ENCODE measurements around the gene RBFOX2. TPM values are rescaled to one million over a fixed set of nuclear protein-coding genes. Genes with fewer than 3 reads are reported as not detected.
A peak's percentile ranks its signal among the peaks of the same experiment; 100 is the strongest.

RBFOX2 gene
- total RNA-seq, 2 donors from 2014 or later: 104 to 120 TPM

DNA sequence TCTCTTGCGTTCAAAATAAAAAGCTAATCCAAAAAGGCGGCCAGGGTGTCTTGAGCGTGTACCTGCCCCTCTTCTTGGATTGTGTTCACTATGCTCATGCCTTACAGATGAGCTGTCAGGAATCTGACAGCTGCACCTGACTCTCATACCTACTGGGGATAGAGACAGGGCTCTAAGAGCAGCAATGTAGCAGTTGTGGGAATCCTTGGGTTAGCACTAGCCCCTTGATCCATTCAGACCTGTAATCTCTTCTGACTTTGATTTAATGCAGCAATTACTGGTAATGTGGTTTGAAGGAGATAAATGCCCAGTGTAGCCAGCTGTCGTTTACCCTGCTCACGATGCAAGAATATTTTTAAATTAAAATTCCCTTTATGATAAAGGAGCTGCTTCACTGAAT, 165.2 kb downstream of the RBFOX2 start:
- no peaks in the 10 kb centered on the region for H3K36me3 ChIP-seq (ENCODE audit: control insufficient read depth, insufficient read depth, low read length)
- H3K27ac Mint-ChIP-seq: no peak overlapping the region
- no peaks in the 10 kb centered on the region for H3K9me3 Mint-ChIP-seq
- H3K4me1 Mint-ChIP-seq: peaks cover 10% of the 10 kb centered on the region
- 89 to 100% methylated on average over 5 of the region's 5 CpGs for WGBS, 2 experiments (ENCODE audit: insufficient coverage in 1 of 2, insufficient read length in 1 of 2)
- no peaks in the 10 kb centered on the region for H3K27me3 ChIP-seq (ENCODE audit: control insufficient read depth, insufficient read depth, low read length, poor library complexity, severe bottlenecking)
- no peak overlapping the region for H3K4me3 ChIP-seq (ENCODE audit: low read length)
- no peak for DNase-seq
- peak overlapping the region; percentile 7 for H3K27ac ChIP-seq (ENCODE audit: low read depth, low read length)
- H3K9ac ChIP-seq (ENCODE audit: extremely low read depth, low read length, poor library complexity, severe bottlenecking): no peak overlapping the region
- H3K4me3 Mint-ChIP-seq: no peak overlapping the region
- no peaks in the 10 kb centered on the region for H3K36me3 Mint-ChIP-seq (ENCODE audit: low read depth)
- H3K9me3 ChIP-seq (ENCODE audit: control insufficient read depth, low read length): peaks cover 8% of the 10 kb centered on the region
- peaks cover 2% of the 10 kb centered on the region for H3K4me1 ChIP-seq (ENCODE audit: control insufficient read depth, insufficient read depth, low read length)
- H3K27me3 Mint-ChIP-seq (ENCODE audit: insufficient read depth): no peaks in the 10 kb centered on the region
- TF ChIP-seq, protein P1, sequence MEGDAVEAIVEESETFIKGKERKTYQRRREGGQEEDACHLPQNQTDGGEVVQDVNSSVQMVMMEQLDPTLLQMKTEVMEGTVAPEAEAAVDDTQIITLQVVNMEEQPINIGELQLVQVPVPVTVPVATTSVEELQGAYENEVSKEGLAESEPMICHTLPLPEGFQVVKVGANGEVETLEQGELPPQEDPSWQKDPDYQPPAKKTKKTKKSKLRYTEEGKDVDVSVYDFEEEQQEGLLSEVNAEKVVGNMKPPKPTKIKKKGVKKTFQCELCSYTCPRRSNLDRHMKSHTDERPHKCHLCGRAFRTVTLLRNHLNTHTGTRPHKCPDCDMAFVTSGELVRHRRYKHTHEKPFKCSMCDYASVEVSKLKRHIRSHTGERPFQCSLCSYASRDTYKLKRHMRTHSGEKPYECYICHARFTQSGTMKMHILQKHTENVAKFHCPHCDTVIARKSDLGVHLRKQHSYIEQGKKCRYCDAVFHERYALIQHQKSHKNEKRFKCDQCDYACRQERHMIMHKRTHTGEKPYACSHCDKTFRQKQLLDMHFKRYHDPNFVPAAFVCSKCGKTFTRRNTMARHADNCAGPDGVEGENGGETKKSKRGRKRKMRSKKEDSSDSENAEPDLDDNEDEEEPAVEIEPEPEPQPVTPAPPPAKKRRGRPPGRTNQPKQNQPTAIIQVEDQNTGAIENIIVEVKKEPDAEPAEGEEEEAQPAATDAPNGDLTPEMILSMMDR (conservative IDR thresholded peaks at IDR 0.05): no peak

DNA sequence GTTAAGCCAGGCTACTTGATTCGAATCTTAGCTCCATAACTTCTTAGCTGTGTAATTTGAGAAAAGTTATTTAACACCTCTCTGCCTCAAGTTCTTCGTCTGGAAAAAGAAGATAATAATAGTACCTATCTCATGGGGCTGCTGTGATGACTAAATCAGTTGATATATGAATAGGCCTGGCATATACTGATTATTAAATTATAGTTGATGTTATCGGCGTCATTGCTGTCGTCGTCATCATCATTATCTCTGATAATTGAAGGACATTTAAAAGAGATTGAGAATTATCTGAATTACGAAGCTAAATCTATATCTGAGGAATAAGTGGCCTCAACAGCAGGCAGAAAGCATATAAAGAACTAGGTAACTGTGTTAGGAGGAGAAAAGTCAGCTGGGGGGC, 165.9 kb downstream of the RBFOX2 start:
- H3K36me3 Mint-ChIP-seq (ENCODE audit: low read depth): no peaks in the 10 kb centered on the region
- H3K4me1 Mint-ChIP-seq: peaks cover 10% of the 10 kb centered on the region
- H3K27me3 Mint-ChIP-seq (ENCODE audit: insufficient read depth): no peaks in the 10 kb centered on the region
- no peak for DNase-seq
- H3K27ac Mint-ChIP-seq: no peak overlapping the region
- Histone ChIP-seq H3K4me1 (ENCODE audit: control insufficient read depth, insufficient read depth, low read length) (peaks cover 2% of the 10 kb centered on the region), H3K27ac (ENCODE audit: low read depth, low read length) (no peak overlapping the region), H3K9me3 (ENCODE audit: control insufficient read depth, low read length) (peaks cover 8% of the 10 kb centered on the region), H3K9ac (ENCODE audit: extremely low read depth, low read length, poor library complexity, severe bottlenecking) (no peak overlapping the region), H3K4me3 (ENCODE audit: low read length) (no peak overlapping the region), H3K27me3 (ENCODE audit: control insufficient read depth, insufficient read depth, low read length, poor library complexity, severe bottlenecking) (no peaks in the 10 kb centered on the region), H3K36me3 (ENCODE audit: control insufficient read depth, insufficient read depth, low read length) (no peaks in the 10 kb centered on the region)
- no peaks in the 10 kb centered on the region for H3K9me3 Mint-ChIP-seq
- TF ChIP-seq, protein P1 (conservative IDR thresholded peaks at IDR 0.05): no peak
- WGBS, 2 experiments (ENCODE audit: insufficient coverage in 1 of 2, insufficient read length in 1 of 2): 91 to 93% methylated on average over 4 to 7 of the region's 7 CpGs
- no peak overlapping the region for H3K4me3 Mint-ChIP-seq

DNA sequence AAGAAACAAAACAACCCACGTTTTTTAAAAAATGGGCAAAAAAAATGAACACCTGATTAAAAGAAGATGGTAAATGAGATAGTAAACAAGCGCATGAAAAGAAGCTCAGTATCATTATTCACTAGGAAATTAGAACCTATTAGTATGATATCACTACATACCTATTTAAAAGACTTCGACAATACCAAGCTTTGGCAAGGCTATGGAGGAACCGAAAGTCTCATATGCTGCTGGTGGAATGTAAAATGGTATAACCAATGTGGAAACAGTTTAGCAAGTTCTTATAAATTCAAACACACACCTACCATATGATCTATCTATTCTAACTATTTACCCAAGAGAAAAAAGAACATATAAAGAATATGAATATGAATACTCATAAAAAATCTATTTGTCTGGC, 167.2 kb downstream of the RBFOX2 start:
- H3K36me3 ChIP-seq (ENCODE audit: control insufficient read depth, insufficient read depth, low read length): no peaks in the 10 kb centered on the region
- no peaks in the 10 kb centered on the region for H3K9me3 Mint-ChIP-seq
- H3K4me1 ChIP-seq (ENCODE audit: control insufficient read depth, insufficient read depth, low read length): peaks cover 2% of the 10 kb centered on the region
- WGBS, 2 experiments (ENCODE audit: insufficient coverage in 1 of 2, insufficient read length in 1 of 2): 100% methylated on average over 1 of the region's 4 CpGs; no CpG with 5 or more reads in 1 of the 2 experiments
- H3K27ac Mint-ChIP-seq: no peak overlapping the region
- peaks cover 7% of the 10 kb centered on the region for H3K4me1 Mint-ChIP-seq
- no peaks in the 10 kb centered on the region for H3K27me3 Mint-ChIP-seq (ENCODE audit: insufficient read depth)
- no peak overlapping the region for H3K4me3 ChIP-seq (ENCODE audit: low read length)
- TF ChIP-seq, protein P1 (conservative IDR thresholded peaks at IDR 0.05): no peak
- no peak overlapping the region for H3K27ac ChIP-seq (ENCODE audit: low read depth, low read length)
- H3K36me3 Mint-ChIP-seq (ENCODE audit: low read depth): no peaks in the 10 kb centered on the region
- no peak for DNase-seq
- no peak overlapping the region for H3K9ac ChIP-seq (ENCODE audit: extremely low read depth, low read length, poor library complexity, severe bottlenecking)
- no peaks in the 10 kb centered on the region for H3K27me3 ChIP-seq (ENCODE audit: control insufficient read depth, insufficient read depth, low read length, poor library complexity, severe bottlenecking)
- H3K9me3 ChIP-seq (ENCODE audit: control insufficient read depth, low read length): peaks cover 8% of the 10 kb centered on the region
- H3K4me3 Mint-ChIP-seq: no peak overlapping the region
